ENCODE measurements around the gene ADGRL3.

ADGRL3 gene

GRCh38 chr4:61273233-61273632 lies 73.1 kb downstream of the ADGRL3 start:
- no peak overlapping the region for H3K27ac ChIP-seq (ENCODE audit: insufficient read depth, low read depth, low read length, poor library complexity, severe bottlenecking)
- H3K4me3 ChIP-seq (ENCODE audit: insufficient read depth, low read depth, low read length): no peak overlapping the region
- no peaks in the 10 kb centered on the region for H3K36me3 ChIP-seq (ENCODE audit: control insufficient read depth, insufficient read depth, low read length)
- no peaks in the 10 kb centered on the region for H3K27me3 ChIP-seq (ENCODE audit: control insufficient read depth, insufficient read depth, low read length, poor library complexity, severe bottlenecking)
- peaks cover 7% of the 10 kb centered on the region for H3K4me1 ChIP-seq (ENCODE audit: control insufficient read depth, insufficient read depth, low read length)
- no peaks in the 10 kb centered on the region for H3K9me3 ChIP-seq (ENCODE audit: control insufficient read depth, low read length)
- WGBS, 2 experiments: 90 to 94% methylated on average over 5 to 6 of the region's 6 CpGs

DNA sequence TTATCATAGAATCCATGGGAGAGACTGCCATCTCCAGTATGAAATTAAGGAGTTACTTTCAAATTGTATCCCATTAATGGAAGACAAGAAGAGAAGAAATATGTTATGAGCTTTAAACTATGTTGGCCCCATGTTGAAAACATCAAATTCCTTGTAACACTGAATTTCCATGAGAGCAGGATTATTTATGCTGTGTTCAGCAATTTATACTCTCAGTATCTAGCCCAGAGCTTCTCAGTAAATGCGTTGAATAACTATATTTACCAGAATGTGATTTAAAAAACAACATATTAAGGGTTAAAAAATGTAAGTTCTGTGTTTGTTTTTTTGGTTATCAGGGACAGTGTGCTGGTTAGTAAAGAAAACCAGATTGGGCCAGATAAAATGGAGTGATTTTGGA lies 74.2 kb downstream of the ADGRL3 start:
- no peaks in the 10 kb centered on the region for H3K27me3 ChIP-seq (ENCODE audit: control insufficient read depth, insufficient read depth, low read length, poor library complexity, severe bottlenecking)
- 100% methylated on average over 1 of the region's 1 CpG; no CpG with 5 or more reads in 1 of the 2 experiments for WGBS, 2 experiments
- H3K4me1 ChIP-seq (ENCODE audit: control insufficient read depth, insufficient read depth, low read length): peaks cover 7% of the 10 kb centered on the region
- H3K27ac ChIP-seq (ENCODE audit: insufficient read depth, low read depth, low read length, poor library complexity, severe bottlenecking): no peak overlapping the region
- H3K9me3 ChIP-seq (ENCODE audit: control insufficient read depth, low read length): no peaks in the 10 kb centered on the region
- H3K4me3 ChIP-seq (ENCODE audit: insufficient read depth, low read depth, low read length): no peak overlapping the region
- H3K36me3 ChIP-seq (ENCODE audit: control insufficient read depth, insufficient read depth, low read length): no peaks in the 10 kb centered on the region

DNA sequence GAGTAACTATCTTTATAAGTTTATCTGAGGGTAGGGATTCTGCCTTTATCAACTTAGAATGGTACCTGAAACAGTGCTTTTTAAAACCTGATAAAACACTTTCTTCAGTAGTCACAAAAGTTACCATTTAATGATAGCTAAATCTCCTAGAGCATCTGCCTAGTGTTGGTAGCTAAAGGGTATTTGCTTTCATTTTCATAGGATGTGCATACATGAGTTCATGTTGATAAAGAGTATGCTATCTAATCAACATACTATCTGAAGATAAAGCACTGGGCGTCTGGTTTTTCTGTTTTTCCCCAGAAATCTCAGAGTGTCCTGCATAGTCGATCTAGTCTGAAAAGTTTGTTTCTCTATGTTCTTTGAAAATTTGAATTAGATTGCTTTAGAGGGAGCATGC lies 75.1 kb downstream of the ADGRL3 start:
- no peaks in the 10 kb centered on the region for H3K36me3 ChIP-seq (ENCODE audit: control insufficient read depth, insufficient read depth, low read length)
- H3K4me1 ChIP-seq (ENCODE audit: control insufficient read depth, insufficient read depth, low read length): no peaks in the 10 kb centered on the region
- H3K9me3 ChIP-seq (ENCODE audit: control insufficient read depth, low read length): no peaks in the 10 kb centered on the region
- no peak overlapping the region for H3K27ac ChIP-seq (ENCODE audit: insufficient read depth, low read depth, low read length, poor library complexity, severe bottlenecking)
- H3K27me3 ChIP-seq (ENCODE audit: control insufficient read depth, insufficient read depth, low read length, poor library complexity, severe bottlenecking): no peaks in the 10 kb centered on the region
- no peak overlapping the region for H3K4me3 ChIP-seq (ENCODE audit: insufficient read depth, low read depth, low read length)
- WGBS, 2 experiments: 88 to 90% methylated on average over 2 of the region's 2 CpGs

DNA sequence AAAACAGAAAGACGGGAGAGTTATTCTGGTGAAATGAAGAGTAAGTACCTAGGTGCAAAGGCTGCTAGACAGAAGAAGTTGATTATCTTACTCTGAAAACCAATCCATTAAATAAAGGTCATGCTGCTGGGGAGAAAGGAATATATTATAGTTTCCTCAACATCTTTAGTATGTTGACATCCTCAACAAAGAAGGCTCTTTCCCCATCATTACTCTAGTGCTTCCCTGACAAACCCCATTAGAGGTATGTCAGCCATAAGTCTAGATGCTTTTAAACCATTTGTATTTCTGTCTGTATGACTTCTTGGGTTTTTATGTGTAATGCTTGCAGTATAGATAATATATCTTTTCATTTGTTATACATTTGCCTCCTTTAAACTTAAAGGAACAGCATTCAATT lies 75.9 kb downstream of the ADGRL3 start:
- Histone ChIP-seq H3K9me3 (ENCODE audit: control insufficient read depth, low read length) (no peaks in the 10 kb centered on the region), H3K36me3 (ENCODE audit: control insufficient read depth, insufficient read depth, low read length) (no peaks in the 10 kb centered on the region), H3K4me3 (ENCODE audit: insufficient read depth, low read depth, low read length) (no peak overlapping the region), H3K27me3 (ENCODE audit: control insufficient read depth, insufficient read depth, low read length, poor library complexity, severe bottlenecking) (no peaks in the 10 kb centered on the region), H3K27ac (ENCODE audit: insufficient read depth, low read depth, low read length, poor library complexity, severe bottlenecking) (no peak overlapping the region), H3K4me1 (ENCODE audit: control insufficient read depth, insufficient read depth, low read length) (no peaks in the 10 kb centered on the region)
- 92 to 93% methylated on average over 1 of the region's 1 CpG for WGBS, 2 experiments

- H3K27ac ChIP-seq (ENCODE audit: insufficient read depth, low read depth, low read length, poor library complexity, severe bottlenecking): no peak overlapping the region
- H3K4me3 ChIP-seq (ENCODE audit: insufficient read depth, low read depth, low read length): no peak overlapping the region
- H3K4me1 ChIP-seq (ENCODE audit: control insufficient read depth, insufficient read depth, low read length): no peaks in the 10 kb centered on the region
- 92 to 94% methylated on average over 5 of the region's 5 CpGs for WGBS, 2 experiments
- H3K27me3 ChIP-seq (ENCODE audit: control insufficient read depth, insufficient read depth, low read length, poor library complexity, severe bottlenecking): no peaks in the 10 kb centered on the region
- H3K9me3 ChIP-seq (ENCODE audit: control insufficient read depth, low read length): no peaks in the 10 kb centered on the region
- no peaks in the 10 kb centered on the region for H3K36me3 ChIP-seq (ENCODE audit: control insufficient read depth, insufficient read depth, low read length)
These were observed 77.9 kb downstream of the ADGRL3 start for GRCh38 chr4:61277785-61278760.

DNA sequence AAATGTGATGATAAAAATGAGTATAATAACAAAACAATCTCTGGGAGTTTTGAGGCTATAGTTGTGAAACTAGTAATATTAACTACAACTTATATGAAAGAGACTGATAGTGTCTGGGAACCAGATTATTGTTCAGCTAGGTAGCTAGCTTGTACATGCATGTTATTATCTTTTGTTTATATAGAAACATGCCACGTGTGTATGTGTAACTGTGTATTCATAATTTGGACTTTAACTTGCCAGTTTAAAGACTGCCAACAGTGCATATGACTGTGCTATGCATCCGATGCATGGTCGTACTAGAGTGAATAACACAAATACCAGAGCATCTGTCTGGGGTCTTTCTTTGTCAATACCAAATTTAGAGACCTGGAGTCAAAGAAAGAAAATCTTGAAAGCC lies 92.2 kb downstream of the ADGRL3 start:
- Histone ChIP-seq H3K27ac (ENCODE audit: insufficient read depth, low read depth, low read length, poor library complexity, severe bottlenecking) (no peak overlapping the region), H3K27me3 (ENCODE audit: control insufficient read depth, insufficient read depth, low read length, poor library complexity, severe bottlenecking) (no peaks in the 10 kb centered on the region), H3K36me3 (ENCODE audit: control insufficient read depth, insufficient read depth, low read length) (no peaks in the 10 kb centered on the region), H3K4me3 (ENCODE audit: insufficient read depth, low read depth, low read length) (no peak overlapping the region), H3K9me3 (ENCODE audit: control insufficient read depth, low read length) (no peaks in the 10 kb centered on the region), H3K4me1 (ENCODE audit: control insufficient read depth, insufficient read depth, low read length) (peaks cover 6% of the 10 kb centered on the region)
- WGBS, 2 experiments: 89 to 97% methylated on average over 3 of the region's 3 CpGs

DNA sequence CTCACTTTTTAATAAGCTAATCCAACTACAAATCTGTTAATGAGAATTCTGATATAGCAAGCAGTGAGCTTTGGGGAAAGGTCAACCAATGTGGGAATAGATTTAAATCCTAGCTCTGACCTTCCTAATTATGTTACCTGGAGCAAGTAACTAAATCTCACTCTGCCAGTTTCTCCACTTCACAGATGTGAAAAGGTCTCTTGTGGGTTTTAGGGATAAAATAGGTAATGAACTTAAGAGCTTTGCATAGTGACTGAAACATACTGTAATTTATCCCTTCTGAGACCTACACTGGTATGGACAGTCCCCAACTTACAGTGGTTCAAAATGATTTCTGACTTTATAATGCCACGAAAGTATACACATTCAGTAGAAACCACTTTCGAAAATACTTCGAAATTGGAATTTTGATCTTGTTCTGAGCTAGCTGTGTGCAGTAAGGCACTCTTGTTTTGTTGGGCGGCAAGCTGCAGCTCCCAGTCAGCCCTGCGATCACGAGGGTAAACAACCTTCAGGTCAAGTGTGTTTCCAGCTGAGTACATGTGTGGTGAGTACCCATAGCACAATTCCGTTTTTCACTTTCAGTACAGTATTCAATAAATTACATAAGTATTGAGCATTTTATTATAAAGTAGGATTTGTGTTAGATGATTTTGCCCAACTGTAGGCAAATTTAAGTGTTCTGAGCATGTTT lies 93.7 kb downstream of the ADGRL3 start:
- H3K27ac ChIP-seq (ENCODE audit: insufficient read depth, low read depth, low read length, poor library complexity, severe bottlenecking): no peak overlapping the region
- no peaks in the 10 kb centered on the region for H3K36me3 ChIP-seq (ENCODE audit: control insufficient read depth, insufficient read depth, low read length)
- H3K27me3 ChIP-seq (ENCODE audit: control insufficient read depth, insufficient read depth, low read length, poor library complexity, severe bottlenecking): no peaks in the 10 kb centered on the region
- 77 to 78% methylated on average over 6 of the region's 7 CpGs for WGBS, 2 experiments
- no peak overlapping the region for H3K4me3 ChIP-seq (ENCODE audit: insufficient read depth, low read depth, low read length)
- no peaks in the 10 kb centered on the region for H3K9me3 ChIP-seq (ENCODE audit: control insufficient read depth, low read length)
- H3K4me1 ChIP-seq (ENCODE audit: control insufficient read depth, insufficient read depth, low read length): peaks cover 6% of the 10 kb centered on the region

- no peaks in the 10 kb centered on the region for H3K36me3 ChIP-seq (ENCODE audit: control insufficient read depth, insufficient read depth, low read length)
- no peak overlapping the region for H3K4me3 ChIP-seq (ENCODE audit: insufficient read depth, low read depth, low read length)
- H3K4me1 ChIP-seq (ENCODE audit: control insufficient read depth, insufficient read depth, low read length): peaks cover 6% of the 10 kb centered on the region
- no peaks in the 10 kb centered on the region for H3K27me3 ChIP-seq (ENCODE audit: control insufficient read depth, insufficient read depth, low read length, poor library complexity, severe bottlenecking)
- WGBS, 2 experiments: 71 to 94% methylated on average over 4 to 6 of the region's 6 CpGs
- H3K27ac ChIP-seq (ENCODE audit: insufficient read depth, low read depth, low read length, poor library complexity, severe bottlenecking): no peak overlapping the region
- H3K9me3 ChIP-seq (ENCODE audit: control insufficient read depth, low read length): no peaks in the 10 kb centered on the region
These were observed 94.8 kb downstream of the ADGRL3 start for GRCh38 chr4:61294936-61295335.

DNA sequence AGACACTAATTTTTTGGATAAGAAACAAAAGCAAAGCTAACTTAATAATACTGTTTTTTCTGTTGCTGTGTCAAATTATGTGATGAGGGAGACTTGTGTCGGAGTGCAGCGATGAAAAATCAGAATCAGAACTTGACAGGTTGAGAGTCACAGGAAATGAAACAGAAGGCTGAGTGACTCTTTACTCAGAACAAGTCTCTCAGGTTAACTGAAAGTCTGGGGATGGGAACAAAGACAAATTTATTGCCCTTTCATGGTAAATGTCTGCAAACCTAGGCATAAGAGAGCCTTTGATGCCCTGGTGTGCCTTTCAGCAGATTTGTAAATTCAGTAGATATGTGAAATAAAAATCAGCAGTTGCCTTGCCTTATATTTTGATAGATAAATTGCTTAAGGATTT lies 96.0 kb downstream of the ADGRL3 start:
- WGBS, 2 experiments: 49 to 50% methylated on average over 2 of the region's 2 CpGs
- Histone ChIP-seq H3K4me1 (ENCODE audit: control insufficient read depth, insufficient read depth, low read length) (peaks cover 6% of the 10 kb centered on the region), H3K36me3 (ENCODE audit: control insufficient read depth, insufficient read depth, low read length) (no peaks in the 10 kb centered on the region), H3K27me3 (ENCODE audit: control insufficient read depth, insufficient read depth, low read length, poor library complexity, severe bottlenecking) (no peaks in the 10 kb centered on the region), H3K27ac (ENCODE audit: insufficient read depth, low read depth, low read length, poor library complexity, severe bottlenecking) (no peak overlapping the region), H3K4me3 (ENCODE audit: insufficient read depth, low read depth, low read length) (no peak overlapping the region), H3K9me3 (ENCODE audit: control insufficient read depth, low read length) (no peaks in the 10 kb centered on the region)

- no peak overlapping the region for H3K27ac ChIP-seq (ENCODE audit: insufficient read depth, low read depth, low read length, poor library complexity, severe bottlenecking)
- no peaks in the 10 kb centered on the region for H3K9me3 ChIP-seq (ENCODE audit: control insufficient read depth, low read length)
- WGBS, 2 experiments: 11 to 52% methylated on average over 2 to 3 of the region's 4 CpGs
- no peaks in the 10 kb centered on the region for H3K36me3 ChIP-seq (ENCODE audit: control insufficient read depth, insufficient read depth, low read length)
- H3K4me3 ChIP-seq (ENCODE audit: insufficient read depth, low read depth, low read length): no peak overlapping the region
- no peaks in the 10 kb centered on the region for H3K27me3 ChIP-seq (ENCODE audit: control insufficient read depth, insufficient read depth, low read length, poor library complexity, severe bottlenecking)
- H3K4me1 ChIP-seq (ENCODE audit: control insufficient read depth, insufficient read depth, low read length): peaks cover 10% of the 10 kb centered on the region
These were observed 98.1 kb downstream of the ADGRL3 start for GRCh38 chr4:61298178-61298740.
